Parathyroid adenoma (tissue), 2 donors: Measurements from ENCODE around the gene TBC1D14.

Experiments used
- H2AFZ ChIP-seq: fragments of 300-600 bp; sonication (generic); one replicate; pipeline ENCODE4 v1.7.0; 2017; ENCODE audit warnings: antibody characterized with exemption, mild to moderate bottlenecking
- H3K27ac ChIP-seq: fragments of 300-600 bp; sonication (generic); one replicate; pipeline ENCODE4 v1.7.0; 2017
- H3K27me3 ChIP-seq: fragments of 300-600 bp; sonication (generic); one replicate; pipeline ENCODE4 v1.7.0; 2017; ENCODE audit warnings: low read length; ENCODE audit not compliant: control insufficient read depth, insufficient read depth
- H3K36me3 ChIP-seq: fragments of 300-600 bp; sonication (generic); one replicate; pipeline ENCODE4 v1.7.0; 2017; ENCODE audit warnings: low read length; ENCODE audit not compliant: control insufficient read depth, insufficient read depth
- H3K4me1 ChIP-seq: fragments of 300-600 bp; sonication (generic); one replicate; pipeline ENCODE4 v1.7.0; 2017; ENCODE audit warnings: control low read depth
- H3K4me2 ChIP-seq: fragments of 300-600 bp; sonication (generic); one replicate; pipeline ENCODE4 v1.7.0; 2017; ENCODE audit warnings: low read length
- H3K4me3 ChIP-seq: fragments of 300-600 bp; sonication (generic); one replicate; pipeline ENCODE4 v1.7.0; 2017; ENCODE audit warnings: low read depth, low read length
- H3K79me2 ChIP-seq: fragments of 300-600 bp; sonication (generic); one replicate; pipeline ENCODE4 v1.7.0; 2017; ENCODE audit warnings: control low read depth
- H3K9ac ChIP-seq: fragments of 300-600 bp; sonication (generic); one replicate; pipeline ENCODE4 v1.7.0; 2017; ENCODE audit warnings: mild to moderate bottlenecking
- H3K9me3 ChIP-seq: fragments of 300-600 bp; sonication (generic); one replicate; pipeline ENCODE4 v1.7.0; 2017; ENCODE audit warnings: low read length; ENCODE audit not compliant: control insufficient read depth
- CTCF ChIP-seq: fragments of 300-600 bp; sonication (generic); IDR thresholded peaks from one replicate; pipeline ENCODE4 v1.7.0; 2017; ENCODE audit warnings: antibody characterized with exemption, mild to moderate bottlenecking
- donor health status: primary hyperparathyroidism.

TBC1D14 gene

DNA sequence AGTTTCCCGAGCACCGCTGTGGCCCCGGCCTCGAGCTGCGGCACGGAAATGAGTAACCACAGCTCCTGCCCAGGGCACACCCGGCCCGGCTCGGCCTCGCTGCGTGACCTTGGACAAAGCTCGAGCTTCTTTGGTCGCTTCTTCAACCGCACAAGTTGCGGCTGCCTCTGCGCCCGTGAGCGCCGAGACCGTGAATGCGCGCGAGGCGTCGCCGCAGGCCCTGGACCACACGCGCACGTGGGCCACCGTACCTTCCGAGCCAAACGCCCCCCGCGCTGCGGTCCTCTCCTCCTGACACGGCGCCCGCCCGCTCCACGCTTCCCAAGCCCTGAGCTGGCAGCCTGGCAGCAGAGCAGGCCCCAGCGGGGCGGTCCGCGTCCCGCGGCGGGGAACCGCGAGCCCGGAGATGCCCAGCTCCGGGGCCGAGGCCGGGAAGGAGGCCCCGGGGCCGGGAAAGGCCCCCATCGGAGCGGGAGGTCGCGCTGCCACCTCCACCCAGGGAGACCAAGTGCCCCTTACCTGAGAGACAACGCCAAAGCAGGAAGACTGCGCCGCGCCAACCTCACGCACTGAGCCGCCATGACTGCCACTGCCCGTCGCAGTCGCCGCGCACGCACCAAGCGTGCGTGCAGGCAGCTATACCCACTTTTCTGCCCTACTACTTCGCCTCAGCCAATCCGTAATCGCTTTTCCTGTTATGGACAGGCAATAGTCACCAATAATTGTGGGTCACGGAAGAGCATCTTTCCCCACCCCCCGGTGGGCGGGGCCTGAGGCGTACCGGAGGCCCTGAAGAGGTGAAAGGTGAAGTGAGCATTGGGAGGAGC is 158.0 kb downstream of the TBC1D14 start, which contains the start of gene GRPEL1:
GRPEL1 (minus strand) TSS at position 613 of the 827 bp plus-strand sequence; CDS start at position 581, 32 bp downstream.
- Histone ChIP-seq H3K4me2 (peak within 1 kb of the TSS; percentile 96), H3K79me2 (peaks cover 12% of the 10 kb centered on the region), H3K4me3 (peak within 1 kb of the TSS; percentile 86), H3K9me3 (no peaks in the 10 kb centered on the region), H3K27me3 (no peaks in the 10 kb centered on the region), H3K36me3 (no peaks in the 10 kb centered on the region), H3K9ac (peak within 1 kb of the TSS; percentile 13), H2AFZ (peak within 1 kb of the TSS; percentile 87), H3K4me1 (no peaks in the 10 kb centered on the region), H3K27ac (peak within 1 kb of the TSS; percentile 79)
- TF ChIP-seq CTCF = no peak

DNA sequence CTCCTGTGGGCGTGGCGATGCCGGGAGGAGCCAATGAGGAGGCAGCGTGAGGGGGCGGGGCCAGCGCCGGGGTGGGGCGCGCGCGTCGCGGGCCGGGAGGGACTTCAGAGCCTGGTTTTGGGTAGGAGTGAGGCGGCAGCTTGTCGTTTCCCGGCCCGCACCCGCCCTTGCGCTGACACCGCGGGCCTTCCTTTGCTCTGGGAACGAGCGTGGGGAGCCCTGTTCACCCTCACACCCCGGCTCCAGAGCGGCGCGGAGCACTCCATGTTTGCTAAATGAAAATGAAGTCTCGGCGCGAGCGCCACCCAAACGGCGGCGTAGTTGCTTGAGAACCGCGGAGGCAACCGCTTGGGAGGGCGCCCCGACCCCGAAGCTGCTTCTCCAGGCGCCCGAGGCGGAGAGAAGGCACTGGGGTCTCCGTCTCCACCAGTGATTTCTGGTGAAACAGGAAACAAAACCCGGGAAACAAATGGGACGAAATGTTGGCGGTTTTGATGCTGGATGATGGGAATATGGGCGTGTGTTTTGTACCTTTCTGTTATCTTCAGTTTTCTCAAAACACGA is 158.7 kb downstream of the TBC1D14 start:
- no peaks in the 10 kb centered on the region for H3K9me3 ChIP-seq
- H3K27me3 ChIP-seq = no peaks in the 10 kb centered on the region
- no peaks in the 10 kb centered on the region for H3K36me3 ChIP-seq
- H3K9ac ChIP-seq = no peak overlapping the region
- H3K4me1 ChIP-seq = no peaks in the 10 kb centered on the region
- H3K79me2 ChIP-seq = peaks cover 12% of the 10 kb centered on the region
- peak overlapping the region; percentile 82 for H3K4me3 ChIP-seq
- peak overlapping the region; percentile 79 for H3K27ac ChIP-seq
- peak overlapping the region; percentile 96 for H3K4me2 ChIP-seq
- TF ChIP-seq CTCF = no peak
- H2AFZ ChIP-seq = peak overlapping the region; percentile 87

- peak overlapping the region; percentile 87 for H2AFZ ChIP-seq
- H3K4me3 ChIP-seq = peak overlapping the region; percentile 82
- H3K9ac ChIP-seq = no peak overlapping the region
- TF ChIP-seq CTCF = no peak
- H3K9me3 ChIP-seq = no peaks in the 10 kb centered on the region
- H3K27ac ChIP-seq = peak overlapping the region; percentile 79
- no peaks in the 10 kb centered on the region for H3K36me3 ChIP-seq
- H3K27me3 ChIP-seq = no peaks in the 10 kb centered on the region
- peak overlapping the region; percentile 96 for H3K4me2 ChIP-seq
- H3K79me2 ChIP-seq = peaks cover 12% of the 10 kb centered on the region
- H3K4me1 ChIP-seq = no peaks in the 10 kb centered on the region
Measured at GRCh38 chr4:7068883-7069282, 159.3 kb downstream of the TBC1D14 start.

DNA sequence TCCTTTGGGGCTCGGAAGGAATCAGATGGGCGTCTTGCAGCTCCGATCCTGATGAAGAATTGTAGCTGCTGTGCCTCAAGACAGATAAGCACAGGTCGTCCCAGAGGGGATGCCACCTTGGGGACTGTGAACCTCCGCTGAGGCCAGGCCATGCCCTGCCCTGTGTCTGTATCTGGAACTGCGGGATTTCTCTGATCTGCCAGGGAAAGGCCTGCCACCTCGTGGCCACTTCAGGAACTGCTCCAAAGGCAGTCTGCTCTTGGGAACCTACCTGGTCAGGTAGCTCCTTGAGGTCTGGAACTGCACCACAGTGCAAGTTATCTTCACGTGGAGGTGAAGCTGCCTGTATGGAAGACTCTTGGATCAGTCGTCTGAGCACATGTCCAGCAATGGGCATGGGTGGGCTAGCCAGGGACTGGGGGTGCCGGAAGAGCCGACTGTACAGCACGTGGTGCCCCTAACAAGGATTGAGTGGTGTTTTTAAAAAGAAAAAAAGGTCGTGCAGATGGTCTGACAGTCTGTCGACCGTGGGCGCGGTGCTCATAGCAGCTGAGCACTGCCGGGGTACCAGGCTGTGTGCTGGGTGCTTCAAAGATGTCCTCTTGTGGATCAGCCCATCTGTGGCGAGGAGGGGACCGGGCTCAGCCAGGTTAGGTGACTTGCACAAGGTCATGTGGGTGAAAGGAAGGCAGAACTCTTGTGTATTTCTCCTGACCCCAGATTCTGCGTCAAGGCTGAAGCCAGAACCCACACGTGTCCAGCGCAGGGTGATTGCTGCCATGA is 161.3 kb downstream of the TBC1D14 start:
- H3K9ac ChIP-seq = no peak overlapping the region
- TF ChIP-seq CTCF = peak; percentile 92

More for the DNA sequence above, 161.3 kb downstream of the TBC1D14 start:
- Histone ChIP-seq H3K36me3 (no peaks in the 10 kb centered on the region), H3K9me3 (no peaks in the 10 kb centered on the region), H3K4me2 (no peak overlapping the region), H3K27me3 (no peaks in the 10 kb centered on the region), H3K4me1 (no peaks in the 10 kb centered on the region), H3K79me2 (peaks cover 9% of the 10 kb centered on the region), H3K4me3 (peak overlapping the region; percentile 26), H2AFZ (peak overlapping the region; percentile 46), H3K27ac (no peak overlapping the region)
